Esophagus muscularis mucosa (tissue), 4 donors: ENCODE data around the gene C8G.

ENCODE experiments used
- CTCF ChIP-seq, 3 experiments: fragments of 200-600 bp in 2 of 3; fragments of 450-650 bp in 1 of 3; sonication (generic) in 2 of 3; IDR thresholded peaks; one replicate each; pipeline ENCODE4 v1.5.1; 2017 to 2019; ENCODE audit warnings: antibody characterized with exemption in 3 of 3, mild to moderate bottlenecking in 2 of 3, moderate library complexity in 1 of 3
- EP300 ChIP-seq: sonication (generic); formaldehyde crosslinking; IDR thresholded peaks from one replicate; pipeline ENCODE4 v1.6.1; 2017; ENCODE audit warnings: antibody characterized with exemption
- POLR2A ChIP-seq: fragments of 450-650 bp; IDR thresholded peaks from one replicate; pipeline ENCODE4 v1.6.1; 2017; ENCODE audit warnings: antibody characterized with exemption, moderate library complexity, mild to moderate bottlenecking, low read depth
- POLR2AphosphoS5 ChIP-seq, 2 donors: sonication (generic); formaldehyde crosslinking; IDR thresholded peaks; one replicate each; pipeline ENCODE4 v1.6.1; 2017; ENCODE audit warnings: antibody characterized with exemption in 2 of 2

- TF ChIP-seq CTCF (IDR thresholded peaks at IDR 0.05) (no peak), POLR2A (no peak), POLR2AphosphoS5 (IDR thresholded peaks at IDR 0.05) (no peak), EP300 (no peak)
Measured at GRCh38 chr9:136945333-136946227, 537 bp downstream of the C8G start.
